Peyer's patch (tissue), 4 donors: Measurements from ENCODE around the gene WDFY4. TPM values are rescaled to one million over a fixed set of nuclear protein-coding genes. Genes with fewer than 3 reads are reported as not detected.

Source experiments
- DNase-seq, 3 donors: peaks; one replicate each; pipeline ENCODE4 v3.0.0-alpha.2; 2017 to 2019
- H3K27ac ChIP-seq, 4 donors: fragments of 200-600 bp; sonication (generic); one replicate each; pipeline ENCODE4 v1.5.1; 2016 to 2019
- H3K27me3 ChIP-seq, 2 donors: fragments of 200-600 bp; sonication (generic); one replicate each; pipeline ENCODE4 v1.5.1; 2019
- H3K36me3 ChIP-seq, 3 donors: fragments of 200-600 bp; sonication (generic); one replicate each; pipeline ENCODE4 v1.5.1; 2016 to 2019
- H3K4me1 ChIP-seq, 4 donors: fragments of 200-600 bp; sonication (generic); one replicate each; pipeline ENCODE4 v1.5.1; 2016 to 2019
- H3K4me3 ChIP-seq, 4 donors: fragments of 200-600 bp; sonication (generic); 1 replicate in 3 of 4; 2 replicates in 1 of 4; pipeline ENCODE4 v1.5.1; 2016 to 2019; ENCODE audit warnings: mild to moderate bottlenecking in 1 of 4
- H3K9me3 ChIP-seq, 4 donors: fragments of 200-600 bp; sonication (generic); one replicate each; pipeline ENCODE4 v1.5.1; 2016 to 2019; ENCODE audit warnings: mild to moderate bottlenecking in 1 of 4
- CTCF ChIP-seq, 6 experiments: fragments of 450-650 bp in 4 of 6; fragments of 200-600 bp in 2 of 6; sonication (generic) in 1 of 6; IDR thresholded peaks; one replicate each; pipeline ENCODE4 v1.5.1; 2017 to 2019; ENCODE audit warnings: antibody characterized with exemption in 6 of 6, mild to moderate bottlenecking in 3 of 6, moderate library complexity in 1 of 6
- POLR2A ChIP-seq, 2 donors: fragments of 450-650 bp; IDR thresholded peaks; one replicate each; pipeline ENCODE4 v1.5.1; 2017; ENCODE audit warnings: antibody characterized with exemption in 2 of 2, mild to moderate bottlenecking in 2 of 2, moderate library complexity in 2 of 2
- total RNA-seq, 4 donors: library from RNA; depleted of rRNA; stranded (reverse); fragments of >200 nt; gene quantifications; one replicate each; pipeline ENCODE4 v1.1.0, GENCODE V29; 2016

The WDFY4 gene
- total RNA-seq, 4 donors from 2014 or later: 0.53 to 102 (median 4.6) TPM

GRCh38 chr10:49001402-49001801, 316.7 kb downstream of the WDFY4 start:
- TF ChIP-seq CTCF (IDR thresholded peaks at IDR 0.05) (peak in 1 of 6 experiments; percentile 16), POLR2A (IDR thresholded peaks at IDR 0.05) (no peak)
- H3K27ac ChIP-seq: no peak overlapping the region
- DNase-seq: no peak

GRCh38 chr10:49001870-49002672, 317.4 kb downstream of the WDFY4 start:
- H3K36me3 ChIP-seq: no peaks in the 10 kb centered on the region
- H3K4me1 ChIP-seq: no peaks in the 10 kb centered on the region
- H3K27ac ChIP-seq: no peak overlapping the region
- no peaks in the 10 kb centered on the region for H3K9me3 ChIP-seq
- no peak for DNase-seq
- no peak overlapping the region for H3K4me3 ChIP-seq
- H3K27me3 ChIP-seq: no peaks in the 10 kb centered on the region
- TF ChIP-seq CTCF (IDR thresholded peaks at IDR 0.05) (no peak), POLR2A (IDR thresholded peaks at IDR 0.05) (no peak)

More at GRCh38 chr10:49001402-49001801, 316.7 kb downstream of the WDFY4 start:
- H3K36me3 ChIP-seq: no peaks in the 10 kb centered on the region
- no peaks in the 10 kb centered on the region for H3K9me3 ChIP-seq
- H3K27me3 ChIP-seq: no peaks in the 10 kb centered on the region
- H3K4me1 ChIP-seq: no peaks in the 10 kb centered on the region
- H3K4me3 ChIP-seq: no peak overlapping the region

GRCh38 chr10:49005270-49005669, 320.6 kb downstream of the WDFY4 start:
- Histone ChIP-seq H3K4me3 (no peak overlapping the region), H3K27ac (no peak overlapping the region), H3K27me3 (no peaks in the 10 kb centered on the region), H3K4me1 (peaks cover 0 to 6% (median 0%) of the 10 kb centered on the region in 4 donors), H3K9me3 (no peaks in the 10 kb centered on the region), H3K36me3 (no peaks in the 10 kb centered on the region)
- TF ChIP-seq CTCF (IDR thresholded peaks at IDR 0.05): no peak
- no peak for TF ChIP-seq POLR2A (IDR thresholded peaks at IDR 0.05)
- DNase-seq: no peak

DNA sequence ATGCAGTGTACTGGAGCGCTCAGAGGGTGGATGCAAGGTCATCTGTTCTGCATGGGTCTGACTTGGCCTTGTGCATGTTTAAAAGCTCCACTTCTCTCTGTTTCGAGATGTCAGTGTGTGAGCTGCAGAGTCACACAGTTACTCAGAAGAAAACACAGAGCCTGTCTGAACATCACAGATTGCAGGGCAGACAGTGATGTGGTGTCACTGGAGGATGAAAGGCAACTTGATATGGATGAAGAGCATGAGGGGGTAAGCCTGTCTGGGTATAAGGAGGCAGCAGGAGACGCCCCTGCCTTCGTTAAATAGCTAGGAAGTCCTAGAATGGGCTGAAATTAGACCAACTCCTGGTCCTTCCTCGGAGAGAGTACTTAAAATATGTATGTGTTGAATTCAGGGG, 322.5 kb downstream of the WDFY4 start:
- TF ChIP-seq CTCF (IDR thresholded peaks at IDR 0.05): no peak
- TF ChIP-seq POLR2A (IDR thresholded peaks at IDR 0.05): no peak
- Histone ChIP-seq H3K4me3 (no peak overlapping the region), H3K27ac (no peak overlapping the region), H3K4me1 (peaks cover 0 to 6% (median 0%) of the 10 kb centered on the region in 4 donors), H3K27me3 (no peaks in the 10 kb centered on the region), H3K36me3 (no peaks in the 10 kb centered on the region), H3K9me3 (no peaks in the 10 kb centered on the region)
- DNase-seq: no peak

GRCh38 chr10:49008091-49008490, 323.4 kb downstream of the WDFY4 start:
- no peaks in the 10 kb centered on the region for H3K36me3 ChIP-seq
- TF ChIP-seq CTCF (IDR thresholded peaks at IDR 0.05) (no peak), POLR2A (IDR thresholded peaks at IDR 0.05) (no peak)

More at GRCh38 chr10:49008091-49008490, 323.4 kb downstream of the WDFY4 start:
- H3K4me3 ChIP-seq: no peak overlapping the region
- H3K27me3 ChIP-seq: no peaks in the 10 kb centered on the region
- H3K9me3 ChIP-seq: no peaks in the 10 kb centered on the region
- peaks cover 0 to 6% (median 0%) of the 10 kb centered on the region in 4 donors for H3K4me1 ChIP-seq
- DNase-seq: no peak
- no peak overlapping the region for H3K27ac ChIP-seq
